GM12891 (cell line): ENCODE measurements around the gene LGALS9B.
"Not testable (repeated sequence)": the region's sequence is repeated elsewhere in the genome, so short reads cannot be mapped to it uniquely, and the experiment has no call there.

Experiments
- POLR2A ChIP-seq: IDR thresholded peaks from 2 replicates; pipeline ENCODE4 v1.6.1; 2011; ENCODE audit warnings: low read depth, low read length, control low read depth
- POLR2AphosphoS5 ChIP-seq: IDR thresholded peaks from 2 replicates; pipeline ENCODE4 v1.6.1; 2011; ENCODE audit warnings: low read depth, low read length, control low read depth
- SPI1 ChIP-seq: IDR thresholded peaks from 2 replicates; pipeline ENCODE4 v1.6.1; 2011; ENCODE audit warnings: low read depth, low read length, control low read depth
- TAF1 ChIP-seq: IDR thresholded peaks from 2 replicates; pipeline ENCODE4 v1.6.1; 2011; ENCODE audit warnings: low read depth, low read length, control low read depth

GRCh38 chr17:20435166-20435565 is 32.2 kb downstream of the LGALS9B start:
- not testable (repeated sequence) for TF ChIP-seq POLR2A, POLR2AphosphoS5, TAF1, SPI1
